HL-60 (cell line): ENCODE measurements around the gene SUN1.
A peak's percentile ranks its signal among the peaks of the same experiment; 100 is the strongest.

Experiments used
- DNase-seq, 2 experiments: peaks; one replicate each; pipeline ENCODE4 v3.0.0-alpha.2; 2010 to 2020; ENCODE audit warnings: low read depth in 1 of 2, low spot score in 1 of 2
- H3K27ac ChIP-seq: fragments of 250-450 bp; sonication (Bioruptor Pico); replicated peaks from 2 replicates; pipeline ENCODE4 v1.5.1; 2020; ENCODE audit warnings: mild to moderate bottlenecking, moderate library complexity
- H3K27me3 ChIP-seq: fragments of 250-450 bp; sonication (Bioruptor Pico); 2 replicates; pipeline ENCODE4 v1.5.1; 2021; ENCODE audit warnings: mild to moderate bottlenecking, moderate library complexity; ENCODE audit not compliant: insufficient read depth, poor library complexity, severe bottlenecking
- H3K4me3 ChIP-seq: replicated peaks from 2 replicates; pipeline ENCODE4 v1.5.1; 2011; ENCODE audit warnings: mild to moderate bottlenecking, control low read depth, low read length; ENCODE audit not compliant: insufficient read depth
- GABPA ChIP-seq: IDR thresholded peaks from 2 replicates; pipeline ENCODE4 v1.6.1; 2012; ENCODE audit warnings: low read depth
- POLR2AphosphoS5 ChIP-seq: IDR thresholded peaks from 2 replicates; pipeline ENCODE4 v1.6.1; 2012; ENCODE audit warnings: low read depth
- SPI1 ChIP-seq: IDR thresholded peaks from 2 replicates; pipeline ENCODE4 v1.6.1; 2012; ENCODE audit warnings: low read depth, mild to moderate bottlenecking, borderline replicate concordance
- TF ChIP-seq, protein P1 (sequence below): IDR thresholded peaks from 2 replicates; pipeline ENCODE4 v1.6.1; 2012; ENCODE audit warnings: low read depth; ENCODE audit not compliant: insufficient replicate concordance
- TF ChIP-seq, protein P2 (sequence below): IDR thresholded peaks from one replicate; pipeline ENCODE4 v1.5.1; 2011; ENCODE audit warnings: low read length, control low read depth, inconsistent platforms; ENCODE audit not compliant: insufficient read depth

SUN1 gene

DNA sequence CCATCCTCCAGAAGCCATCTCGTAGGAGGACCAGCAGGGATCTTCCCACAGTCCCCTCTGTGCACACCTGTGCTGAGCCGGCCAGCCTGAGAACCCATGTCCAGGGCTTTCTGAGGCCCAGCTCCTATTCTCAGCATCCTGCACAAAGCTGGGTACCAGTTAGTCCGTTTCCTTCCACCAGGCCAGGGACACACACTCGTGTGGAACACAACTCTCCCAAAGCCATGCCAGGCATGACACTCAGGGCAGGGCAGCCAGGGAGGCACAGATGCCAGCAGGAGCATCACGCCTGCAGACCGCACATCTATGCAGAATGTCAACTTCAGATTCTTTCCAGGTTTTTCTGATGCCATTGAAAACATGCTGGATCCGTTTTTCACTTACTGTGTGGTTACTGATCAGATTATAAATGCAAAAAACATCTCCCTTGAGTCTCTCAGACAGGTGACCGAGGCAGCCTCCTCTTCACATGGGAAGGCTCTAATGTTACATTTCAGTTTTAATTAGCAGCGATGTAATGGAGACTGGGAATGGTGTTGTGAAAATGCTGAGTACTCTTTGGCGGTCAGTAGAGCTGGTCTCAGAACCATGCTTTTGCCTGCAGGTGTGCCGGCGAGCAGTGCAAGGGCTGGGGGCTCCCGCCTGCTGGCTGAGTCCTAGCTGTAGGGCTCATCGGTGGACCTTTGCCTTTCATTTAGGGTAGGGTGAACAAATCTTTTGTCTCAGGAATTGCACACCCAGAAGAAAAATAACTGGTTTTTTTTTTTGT is 3.3 kb upstream of the SUN1 start:
- H3K27ac ChIP-seq = no peak overlapping the region
- no peaks in the 10 kb centered on the region for H3K27me3 ChIP-seq
- no peak overlapping the region for H3K4me3 ChIP-seq
- TF ChIP-seq, protein P1, sequence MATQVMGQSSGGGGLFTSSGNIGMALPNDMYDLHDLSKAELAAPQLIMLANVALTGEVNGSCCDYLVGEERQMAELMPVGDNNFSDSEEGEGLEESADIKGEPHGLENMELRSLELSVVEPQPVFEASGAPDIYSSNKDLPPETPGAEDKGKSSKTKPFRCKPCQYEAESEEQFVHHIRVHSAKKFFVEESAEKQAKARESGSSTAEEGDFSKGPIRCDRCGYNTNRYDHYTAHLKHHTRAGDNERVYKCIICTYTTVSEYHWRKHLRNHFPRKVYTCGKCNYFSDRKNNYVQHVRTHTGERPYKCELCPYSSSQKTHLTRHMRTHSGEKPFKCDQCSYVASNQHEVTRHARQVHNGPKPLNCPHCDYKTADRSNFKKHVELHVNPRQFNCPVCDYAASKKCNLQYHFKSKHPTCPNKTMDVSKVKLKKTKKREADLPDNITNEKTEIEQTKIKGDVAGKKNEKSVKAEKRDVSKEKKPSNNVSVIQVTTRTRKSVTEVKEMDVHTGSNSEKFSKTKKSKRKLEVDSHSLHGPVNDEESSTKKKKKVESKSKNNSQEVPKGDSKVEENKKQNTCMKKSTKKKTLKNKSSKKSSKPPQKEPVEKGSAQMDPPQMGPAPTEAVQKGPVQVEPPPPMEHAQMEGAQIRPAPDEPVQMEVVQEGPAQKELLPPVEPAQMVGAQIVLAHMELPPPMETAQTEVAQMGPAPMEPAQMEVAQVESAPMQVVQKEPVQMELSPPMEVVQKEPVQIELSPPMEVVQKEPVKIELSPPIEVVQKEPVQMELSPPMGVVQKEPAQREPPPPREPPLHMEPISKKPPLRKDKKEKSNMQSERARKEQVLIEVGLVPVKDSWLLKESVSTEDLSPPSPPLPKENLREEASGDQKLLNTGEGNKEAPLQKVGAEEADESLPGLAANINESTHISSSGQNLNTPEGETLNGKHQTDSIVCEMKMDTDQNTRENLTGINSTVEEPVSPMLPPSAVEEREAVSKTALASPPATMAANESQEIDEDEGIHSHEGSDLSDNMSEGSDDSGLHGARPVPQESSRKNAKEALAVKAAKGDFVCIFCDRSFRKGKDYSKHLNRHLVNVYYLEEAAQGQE = no peak
- TF ChIP-seq, protein P2, sequence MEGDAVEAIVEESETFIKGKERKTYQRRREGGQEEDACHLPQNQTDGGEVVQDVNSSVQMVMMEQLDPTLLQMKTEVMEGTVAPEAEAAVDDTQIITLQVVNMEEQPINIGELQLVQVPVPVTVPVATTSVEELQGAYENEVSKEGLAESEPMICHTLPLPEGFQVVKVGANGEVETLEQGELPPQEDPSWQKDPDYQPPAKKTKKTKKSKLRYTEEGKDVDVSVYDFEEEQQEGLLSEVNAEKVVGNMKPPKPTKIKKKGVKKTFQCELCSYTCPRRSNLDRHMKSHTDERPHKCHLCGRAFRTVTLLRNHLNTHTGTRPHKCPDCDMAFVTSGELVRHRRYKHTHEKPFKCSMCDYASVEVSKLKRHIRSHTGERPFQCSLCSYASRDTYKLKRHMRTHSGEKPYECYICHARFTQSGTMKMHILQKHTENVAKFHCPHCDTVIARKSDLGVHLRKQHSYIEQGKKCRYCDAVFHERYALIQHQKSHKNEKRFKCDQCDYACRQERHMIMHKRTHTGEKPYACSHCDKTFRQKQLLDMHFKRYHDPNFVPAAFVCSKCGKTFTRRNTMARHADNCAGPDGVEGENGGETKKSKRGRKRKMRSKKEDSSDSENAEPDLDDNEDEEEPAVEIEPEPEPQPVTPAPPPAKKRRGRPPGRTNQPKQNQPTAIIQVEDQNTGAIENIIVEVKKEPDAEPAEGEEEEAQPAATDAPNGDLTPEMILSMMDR = no peak
- TF ChIP-seq SPI1 (no peak), GABPA (no peak), POLR2AphosphoS5 (no peak)
- no peak for DNase-seq

DNA sequence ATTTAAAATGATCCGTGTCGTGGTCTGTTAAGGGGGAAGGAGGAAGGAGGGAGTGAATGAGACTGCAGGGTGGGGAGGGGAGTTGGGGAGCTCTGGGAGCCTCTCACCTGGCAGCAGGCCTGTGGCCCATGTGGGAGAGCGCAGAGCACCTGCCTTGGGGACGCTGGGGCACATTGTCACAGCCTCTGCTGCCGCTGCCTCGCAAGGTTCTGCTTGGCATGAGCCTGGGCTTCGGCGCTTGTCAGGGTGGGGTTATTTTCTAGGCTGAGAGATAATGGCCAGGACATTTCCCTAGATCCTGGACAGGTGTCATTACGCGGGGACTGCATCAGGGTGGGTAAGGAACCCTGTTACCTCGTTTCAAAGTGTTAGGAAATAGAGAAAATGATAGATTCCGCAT is 2.2 kb upstream of the SUN1 start:
- Histone ChIP-seq H3K27me3 (no peaks in the 10 kb centered on the region), H3K4me3 (no peak overlapping the region), H3K27ac (no peak overlapping the region)
- no peak for DNase-seq
- TF ChIP-seq POLR2AphosphoS5 = no peak
- TF ChIP-seq, protein P1 = no peak
- no peak for TF ChIP-seq SPI1
- TF ChIP-seq GABPA = no peak
- TF ChIP-seq, protein P2 = no peak

DNA sequence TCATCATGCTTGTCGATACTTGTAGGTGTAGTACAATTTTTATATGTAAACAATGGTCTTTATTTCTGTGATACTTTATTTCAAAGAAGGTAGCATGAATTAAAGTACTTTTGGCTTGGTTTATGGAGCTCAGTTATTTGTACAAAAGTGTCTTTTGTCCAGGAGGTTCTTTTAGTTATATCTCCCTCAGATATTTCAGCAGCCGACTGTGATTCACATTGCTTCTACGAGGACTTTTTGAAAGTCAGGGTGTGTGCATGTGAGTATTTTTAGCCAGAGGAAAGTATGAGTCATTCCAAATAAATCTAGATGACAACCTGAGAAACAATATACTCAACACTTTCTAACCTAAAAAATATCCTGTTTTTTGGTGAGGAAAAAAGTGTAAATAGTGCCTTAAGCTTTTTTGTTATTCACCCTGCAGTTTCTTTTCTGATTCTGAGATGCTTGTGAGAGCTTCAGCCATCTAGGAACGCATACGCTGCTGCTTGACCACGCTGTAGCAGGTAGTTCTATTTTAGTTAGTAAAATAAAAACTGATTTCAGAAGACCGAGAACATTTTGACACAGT is 595 bp upstream of the SUN1 start:
- peak in 1 of 2 experiments; percentile 31 for DNase-seq
- no peak overlapping the region for H3K4me3 ChIP-seq

More for the DNA sequence above, 595 bp upstream of the SUN1 start:
- Histone ChIP-seq H3K27ac (no peak overlapping the region), H3K27me3 (no peaks in the 10 kb centered on the region)
- no peak for TF ChIP-seq GABPA
- TF ChIP-seq, protein P1 = no peak
- TF ChIP-seq, protein P2 = no peak
- no peak for TF ChIP-seq POLR2AphosphoS5
- TF ChIP-seq SPI1 = no peak
